Measurements from ENCODE around the gene SLC51B.
"Not testable (repeated sequence)": the region's sequence is repeated elsewhere in the genome, so short reads cannot be mapped to it uniquely, and the experiment has no call there.

The SLC51B gene

DNA sequence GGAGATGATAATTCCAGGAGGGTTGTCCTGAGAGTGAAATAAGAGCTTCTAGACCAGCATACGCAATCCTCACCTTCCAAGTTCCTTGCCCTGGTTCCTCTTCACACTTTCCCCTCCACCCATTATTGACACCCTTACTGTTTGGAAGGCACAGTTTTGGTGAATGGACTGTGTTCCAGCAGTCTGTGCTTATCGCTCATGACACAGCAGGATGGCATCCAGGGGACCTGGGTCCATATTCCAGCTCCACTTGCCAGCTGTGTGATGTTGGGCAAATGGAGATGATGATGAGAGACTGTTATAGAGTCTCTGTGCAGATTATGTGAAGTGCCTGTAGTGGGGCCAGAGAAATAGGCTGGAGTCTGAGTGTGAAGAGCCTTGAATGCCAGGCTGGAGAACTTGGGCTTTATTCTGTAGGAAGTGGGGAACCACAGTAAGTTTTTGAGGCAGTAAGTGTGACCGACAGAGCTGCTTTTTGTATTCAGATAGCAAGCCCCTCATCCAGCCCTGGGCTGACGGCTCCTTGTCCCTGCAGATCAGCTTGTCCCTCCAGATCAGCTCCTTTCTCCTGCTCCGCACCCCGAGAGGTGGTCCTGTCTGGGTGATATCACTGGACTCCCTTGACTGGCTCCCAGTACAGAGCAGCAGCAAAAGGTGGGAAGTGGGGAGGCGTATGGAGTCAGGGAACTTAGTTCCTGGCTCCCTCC is 39.5 kb downstream of the SLC51B start:
- no peak for DNase-seq (ENCODE audit: low spot score)

DNA sequence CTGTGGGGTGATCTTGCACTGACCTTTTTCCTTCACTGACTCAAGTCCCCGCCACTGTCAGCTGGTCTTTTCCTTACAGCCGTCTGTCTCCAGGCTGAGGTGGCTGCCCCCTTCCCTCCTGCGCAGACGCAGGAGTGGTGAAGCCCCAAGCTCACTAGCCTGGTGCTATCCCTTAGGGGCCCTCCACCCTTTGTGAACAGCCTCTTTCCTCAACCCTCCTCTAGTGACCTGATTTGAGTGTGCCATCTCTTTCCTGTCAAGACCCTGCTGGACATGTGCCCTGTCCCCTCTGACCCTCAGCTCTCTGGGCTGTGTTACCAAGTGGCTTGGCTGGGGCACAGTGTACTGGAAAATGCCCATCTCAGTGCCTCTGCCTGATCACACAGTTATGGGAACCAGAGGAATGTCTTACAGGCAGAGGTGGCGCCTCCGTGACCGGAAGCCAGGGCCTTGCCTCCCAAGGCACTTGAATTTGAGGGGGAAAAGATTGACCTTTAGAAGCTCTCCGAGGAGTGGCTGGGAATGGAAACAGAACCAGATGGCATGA is 40.1 kb downstream of the SLC51B start:
- no peak for DNase-seq (ENCODE audit: low spot score)

DNA sequence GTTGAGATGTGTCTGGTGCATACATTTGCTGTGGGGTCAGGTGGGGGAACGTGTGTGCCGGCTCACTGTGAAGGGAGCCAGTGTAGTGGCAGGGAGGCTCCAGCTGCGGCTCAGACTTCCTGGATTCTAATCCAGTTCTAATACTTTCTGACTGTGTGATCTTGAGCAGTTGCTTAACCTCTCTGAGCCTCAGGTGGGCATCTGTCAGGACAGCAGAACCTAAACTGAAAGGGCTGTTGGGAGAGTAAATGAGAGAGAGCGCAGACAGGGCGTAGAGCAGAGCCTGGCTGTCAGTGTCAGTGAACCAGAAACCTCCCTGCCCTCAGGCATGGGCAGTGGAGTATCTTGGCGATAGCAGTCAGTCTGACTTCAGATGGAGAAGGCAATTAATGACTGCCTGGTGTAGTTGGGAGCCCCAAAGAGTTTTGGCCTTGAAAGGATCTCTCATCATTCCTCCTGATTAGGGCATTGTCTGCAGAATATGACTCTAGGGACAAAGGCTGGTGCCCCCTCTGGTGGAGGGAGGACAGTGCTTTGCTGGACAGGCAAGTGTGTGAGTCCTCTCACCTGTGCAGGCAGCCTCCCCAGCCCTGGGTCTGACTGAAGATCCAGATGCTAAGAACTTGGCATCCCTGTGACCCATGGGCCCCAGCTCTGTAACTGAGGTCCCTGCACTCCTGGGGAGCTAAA is 40.9 kb downstream of the SLC51B start:
- no peak for DNase-seq (ENCODE audit: low spot score)

DNA sequence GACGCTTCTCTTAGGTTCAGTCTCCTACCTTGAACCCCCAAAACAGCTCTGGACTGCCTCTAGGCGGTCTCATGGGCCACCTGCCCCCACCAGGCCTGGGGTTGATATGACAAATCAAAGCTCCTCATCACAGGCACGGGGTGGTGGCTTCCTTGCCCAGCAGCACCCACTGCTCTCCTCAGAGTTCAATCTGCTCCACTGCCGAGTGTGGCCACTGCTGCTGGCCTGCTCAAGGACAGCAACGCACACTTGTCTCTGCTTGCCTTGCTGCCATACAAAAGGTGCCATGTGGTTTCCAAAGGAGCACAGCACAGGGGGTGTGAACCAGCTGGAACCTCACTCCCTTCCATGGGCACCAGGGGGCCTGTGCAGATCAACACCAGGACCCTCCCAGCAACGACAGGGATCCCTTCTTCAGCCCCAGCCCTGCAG is 41.5 kb downstream of the SLC51B start:
- peak; percentile 24 for DNase-seq (ENCODE audit: low spot score)

DNA sequence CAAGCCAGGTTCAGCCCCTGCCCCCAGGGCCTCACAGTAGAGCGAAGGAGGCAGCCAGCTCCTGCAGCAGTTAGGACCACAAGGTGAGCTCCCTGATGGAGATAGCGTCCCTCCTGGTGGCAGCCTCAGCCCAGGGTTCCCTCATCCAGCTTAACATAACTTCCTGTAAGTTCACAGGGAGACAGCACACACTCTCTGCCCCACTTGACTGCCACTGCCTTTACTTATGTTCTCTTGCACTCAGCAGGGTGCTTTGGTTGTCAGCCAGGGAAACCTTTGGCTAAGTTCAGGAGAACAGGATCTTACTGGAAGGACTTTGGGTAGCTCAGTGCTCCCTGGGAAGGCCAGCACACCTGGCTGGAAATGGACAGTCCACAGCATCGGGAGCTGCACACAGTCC is 42.2 kb downstream of the SLC51B start:
- DNase-seq (ENCODE audit: low spot score), result no peak

DNA sequence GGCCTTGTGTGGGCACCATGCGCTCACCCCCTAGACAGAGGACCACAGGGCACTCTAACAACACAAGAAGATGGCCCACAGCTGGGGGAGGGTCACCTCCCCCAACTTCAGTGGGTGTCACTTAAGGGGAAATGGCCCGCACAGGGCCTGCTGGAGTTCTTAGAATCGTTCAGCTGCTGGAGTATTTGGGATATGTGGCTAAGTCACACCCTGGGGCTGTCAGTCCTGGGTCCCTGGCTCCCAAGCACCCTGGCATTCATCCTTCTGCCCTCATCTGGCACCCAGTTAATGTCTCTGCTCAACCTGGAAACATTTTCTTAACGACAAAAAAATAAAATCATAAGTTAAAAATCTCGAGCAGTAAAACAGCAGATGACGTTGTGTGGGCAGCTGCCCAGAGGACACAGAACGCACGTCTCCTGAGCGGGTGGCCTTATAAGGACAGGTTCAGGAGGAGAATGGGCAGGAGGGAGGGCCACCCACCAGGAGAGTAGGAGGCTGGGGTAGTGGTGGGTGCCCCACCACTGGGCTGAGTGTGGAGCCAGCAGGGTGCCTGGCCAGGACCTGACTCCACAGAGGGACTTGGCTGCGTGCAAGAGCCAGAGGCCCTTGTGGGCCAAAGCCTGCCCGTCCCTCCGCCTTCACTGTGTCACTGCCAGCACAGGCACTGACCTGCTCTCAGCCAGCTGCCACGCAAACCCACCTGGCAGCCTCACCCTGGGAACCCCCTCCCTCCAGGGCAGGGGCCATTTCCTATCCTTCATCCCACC is 42.9 kb downstream of the SLC51B start:
- no peak for DNase-seq (ENCODE audit: low spot score)

DNA sequence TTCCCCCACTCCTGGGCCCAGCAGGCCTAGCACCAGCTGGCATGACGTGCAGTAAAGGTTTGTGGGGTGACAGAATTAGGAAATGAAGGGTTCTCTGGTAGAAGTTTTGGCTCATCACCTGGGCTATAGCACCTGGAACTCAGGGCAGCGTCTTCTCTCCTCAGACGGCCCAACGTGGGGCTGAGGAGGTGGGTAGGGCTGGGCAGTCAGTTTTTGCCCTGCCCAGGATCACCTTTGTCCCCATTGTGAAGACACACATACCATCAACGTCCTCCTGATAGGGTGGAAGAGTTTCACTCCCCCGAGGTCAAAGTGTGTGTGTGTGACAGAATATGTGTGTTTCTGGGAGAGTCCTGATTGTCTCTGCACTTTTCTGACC is 43.4 kb downstream of the SLC51B start:
- no peak for DNase-seq (ENCODE audit: low spot score)

DNA sequence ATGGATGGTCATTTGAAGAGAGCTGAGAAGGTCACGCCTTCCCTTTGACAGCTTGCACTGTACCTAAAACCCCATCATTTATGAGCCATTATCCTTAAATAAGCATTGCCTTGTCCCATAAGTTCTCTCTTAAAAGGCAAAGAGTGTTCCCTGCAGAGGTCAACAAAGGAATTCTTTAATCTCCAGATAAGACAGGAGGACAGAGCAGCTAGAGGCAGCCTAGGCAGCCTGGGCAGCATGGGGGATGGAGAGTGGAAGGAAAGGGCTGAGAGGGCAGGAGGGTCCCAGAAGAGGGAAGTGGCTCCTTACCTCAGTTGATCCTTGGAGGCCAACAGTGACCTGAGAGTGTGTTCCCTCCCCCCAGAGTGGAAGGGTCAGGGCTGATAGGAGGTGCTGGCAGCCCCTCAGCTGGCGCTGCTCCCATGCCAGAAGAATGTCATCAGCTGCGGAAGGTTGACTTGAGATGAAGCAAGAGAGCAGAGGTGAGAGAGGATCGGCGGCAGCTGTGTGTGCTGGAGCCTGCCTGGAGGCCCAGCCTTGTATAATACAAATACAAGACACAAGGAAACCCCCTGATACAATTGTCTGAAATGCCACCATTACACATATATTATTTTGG is 44.1 kb downstream of the SLC51B start:
- no peak for DNase-seq (ENCODE audit: low spot score)

DNA sequence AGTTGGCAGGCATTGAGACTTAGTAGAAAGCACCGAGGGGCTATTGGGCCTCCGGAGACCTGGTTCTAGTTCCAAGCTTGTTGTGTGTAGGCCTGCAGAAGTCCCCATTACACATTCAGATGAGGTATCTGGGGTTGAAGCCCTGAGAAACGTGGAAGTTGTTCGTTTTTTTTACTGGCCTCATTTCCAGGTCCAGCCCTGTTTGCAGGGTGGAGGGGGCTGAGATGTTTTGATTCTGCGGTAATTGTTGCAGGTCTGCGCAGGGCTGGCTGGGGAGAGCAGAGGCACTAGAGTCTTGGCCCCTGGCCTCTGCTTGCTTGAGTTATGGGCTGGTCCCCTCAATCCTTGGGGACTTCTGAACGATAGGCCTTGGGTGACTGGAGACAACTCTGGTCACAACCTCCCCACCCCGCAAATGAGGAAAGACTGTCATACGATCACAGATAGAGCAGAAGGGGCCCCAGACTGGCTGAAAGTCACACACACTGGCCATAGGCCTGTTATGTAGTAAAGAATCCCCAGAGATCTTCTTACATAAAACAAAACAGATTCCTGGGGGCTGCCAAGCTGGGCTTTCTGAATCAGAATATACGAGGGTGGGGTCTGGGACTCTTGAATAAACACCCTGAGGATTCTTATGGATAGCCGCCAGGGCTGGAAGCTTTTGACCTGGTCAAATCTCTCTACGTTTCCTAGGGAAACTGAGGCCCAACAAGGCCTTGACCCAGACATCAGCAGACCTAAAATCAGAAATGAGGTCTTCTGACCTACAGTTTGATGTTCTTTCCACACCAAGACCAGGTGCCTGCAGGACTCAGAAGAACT is 47.0 kb downstream of the SLC51B start:
- DNase-seq (ENCODE audit: low spot score), result no peak

DNA sequence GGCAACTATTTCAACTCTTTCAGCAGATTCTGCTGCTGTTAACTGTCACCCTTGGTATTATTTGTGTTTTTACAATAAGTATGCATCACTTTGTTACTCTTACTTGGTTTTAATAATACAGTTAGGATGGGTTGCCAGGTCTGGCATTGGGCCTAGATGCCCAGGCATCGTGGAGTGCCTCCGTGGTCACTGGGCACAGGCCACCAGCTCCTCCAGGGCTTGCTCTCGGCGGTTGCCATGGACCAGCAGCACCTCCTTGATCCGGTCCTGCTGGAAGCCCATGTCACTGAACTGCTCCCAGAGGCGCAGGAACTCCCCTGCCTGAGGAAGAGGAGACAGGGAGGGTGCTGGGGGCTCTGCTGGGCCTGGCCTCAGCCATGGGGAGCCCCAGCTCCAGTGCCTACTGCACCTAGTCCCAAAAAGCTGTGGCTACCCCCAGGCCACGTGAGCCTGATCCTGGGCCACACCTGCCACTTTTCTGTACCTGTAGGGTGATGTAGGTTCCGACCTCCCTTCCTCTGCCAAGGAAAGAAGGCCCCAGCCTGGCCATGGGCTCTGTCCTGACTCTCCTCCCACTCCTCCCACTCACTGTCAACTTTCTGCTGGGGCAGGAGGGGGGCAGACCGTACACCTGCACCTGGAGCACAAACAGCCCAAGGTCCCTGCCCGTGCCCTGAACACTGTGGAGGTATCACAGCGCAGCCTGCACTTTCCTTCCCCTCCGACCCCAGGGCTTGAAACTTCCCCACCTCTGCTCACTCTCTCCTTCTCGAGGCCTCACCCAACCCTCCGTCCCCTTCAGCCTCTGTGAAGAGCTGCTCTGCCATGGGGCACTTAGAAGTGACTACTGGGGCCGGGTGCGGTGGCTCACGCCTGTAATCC is 48.0 kb downstream of the SLC51B start:
- DNase-seq (ENCODE audit: low spot score), result no peak

DNA sequence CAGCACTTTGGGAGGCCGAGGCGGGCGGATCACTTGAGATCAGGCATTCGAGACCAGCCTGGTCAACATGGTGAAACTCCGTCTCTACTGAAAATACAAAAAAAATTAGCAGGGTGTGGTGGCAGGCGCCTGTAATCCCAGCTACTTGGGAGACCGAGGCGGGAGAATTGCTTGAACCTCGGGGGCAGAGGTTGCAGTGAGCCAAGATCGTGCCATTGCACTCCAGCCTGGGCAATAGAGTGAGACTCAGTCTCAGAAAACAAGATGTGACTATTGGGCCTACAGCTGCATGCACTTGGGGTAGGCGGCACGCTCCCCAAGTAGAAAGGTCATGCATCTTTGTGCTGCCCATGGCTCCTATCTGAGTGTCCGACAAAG is 48.6 kb downstream of the SLC51B start:
- DNase-seq (ENCODE audit: low spot score), result not testable (repeated sequence)

DNA sequence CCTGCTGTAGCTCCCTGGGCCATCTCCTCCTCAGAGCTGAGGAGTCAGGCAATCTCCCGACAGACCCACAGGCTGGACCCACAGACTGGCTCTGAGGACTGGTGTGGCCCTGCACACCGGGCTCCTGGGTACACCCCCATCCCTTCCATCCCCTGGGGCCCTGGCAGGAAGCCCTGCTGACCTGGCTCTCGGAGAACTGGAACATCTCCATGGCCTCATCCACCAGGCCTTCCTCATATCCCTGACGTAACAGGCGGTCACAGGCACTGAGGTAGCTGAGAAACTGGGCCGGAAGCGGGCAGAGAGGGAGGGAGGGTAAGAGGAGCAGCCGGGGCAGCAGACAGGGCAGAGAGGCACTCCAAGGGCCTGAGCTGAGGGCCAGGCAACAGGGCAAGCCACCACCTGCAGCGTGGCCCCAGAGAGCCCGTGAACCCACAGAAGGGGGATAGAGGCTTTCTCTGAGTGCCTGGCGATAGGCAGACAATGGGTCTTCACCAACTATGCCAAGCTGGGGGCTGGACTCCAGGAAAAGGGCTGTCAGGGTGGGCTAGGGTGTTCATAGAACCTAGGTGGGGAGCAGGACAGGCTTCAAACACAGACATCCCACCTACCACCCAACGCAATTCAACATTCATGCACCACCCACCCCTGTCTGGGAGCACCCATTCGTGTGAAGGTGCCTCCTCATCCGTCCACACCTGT is 49.3 kb downstream of the SLC51B start:
- DNase-seq (ENCODE audit: low spot score), result no peak

DNA sequence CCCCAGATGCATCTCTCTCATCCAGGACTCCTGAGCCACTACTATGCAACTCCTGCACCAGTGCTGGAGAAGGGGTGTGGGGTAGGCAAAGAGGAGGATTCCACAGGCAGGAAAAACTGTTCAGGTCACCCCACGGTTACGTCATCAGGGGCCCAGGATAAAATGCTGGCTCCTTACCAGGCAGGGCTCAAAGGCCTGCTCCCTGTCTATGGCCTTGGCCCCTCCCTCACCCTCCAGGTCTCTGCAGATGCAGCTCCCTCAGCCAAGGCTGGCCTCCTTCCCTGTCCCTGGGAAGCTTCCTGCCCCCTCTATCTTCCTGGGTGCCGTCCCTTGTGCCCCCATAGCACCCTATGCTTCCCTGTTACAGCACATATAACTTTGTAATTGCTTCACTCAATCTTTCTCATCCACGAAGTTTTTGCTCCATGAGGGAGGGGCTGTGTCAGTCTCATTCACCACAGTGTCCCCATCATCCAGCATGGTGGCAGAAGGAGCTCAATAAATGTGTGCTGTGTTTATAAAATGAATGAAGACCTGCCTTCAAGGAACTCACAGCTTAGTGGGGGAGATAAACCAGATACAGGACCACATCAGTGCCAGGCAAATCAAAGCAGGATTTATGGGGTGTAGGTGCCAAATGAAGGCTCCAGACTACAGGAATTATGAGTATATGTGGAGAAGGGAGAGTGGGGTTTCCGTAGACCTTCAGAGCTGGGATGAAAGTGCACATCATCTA is 50.0 kb downstream of the SLC51B start:
- no peak for DNase-seq (ENCODE audit: low spot score)

DNA sequence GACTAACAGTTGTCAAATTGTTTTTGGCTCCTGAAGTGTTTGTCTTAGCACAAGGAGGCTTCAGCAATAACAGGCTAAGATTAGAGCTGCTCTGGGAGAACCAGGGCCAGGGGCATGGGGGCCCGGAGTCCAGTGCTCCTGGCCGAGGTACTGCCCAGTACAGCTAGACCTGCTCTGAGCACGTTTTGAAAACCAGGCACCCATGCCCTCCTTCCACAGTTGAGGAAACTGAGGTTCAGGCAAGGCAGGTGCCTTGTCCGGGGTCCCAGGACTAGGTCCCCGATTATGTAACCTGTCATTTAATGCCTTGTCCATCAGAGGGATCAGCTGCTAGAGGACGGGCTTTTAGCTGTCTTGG is 50.5 kb downstream of the SLC51B start:
- no peak for DNase-seq (ENCODE audit: low spot score)

DNA sequence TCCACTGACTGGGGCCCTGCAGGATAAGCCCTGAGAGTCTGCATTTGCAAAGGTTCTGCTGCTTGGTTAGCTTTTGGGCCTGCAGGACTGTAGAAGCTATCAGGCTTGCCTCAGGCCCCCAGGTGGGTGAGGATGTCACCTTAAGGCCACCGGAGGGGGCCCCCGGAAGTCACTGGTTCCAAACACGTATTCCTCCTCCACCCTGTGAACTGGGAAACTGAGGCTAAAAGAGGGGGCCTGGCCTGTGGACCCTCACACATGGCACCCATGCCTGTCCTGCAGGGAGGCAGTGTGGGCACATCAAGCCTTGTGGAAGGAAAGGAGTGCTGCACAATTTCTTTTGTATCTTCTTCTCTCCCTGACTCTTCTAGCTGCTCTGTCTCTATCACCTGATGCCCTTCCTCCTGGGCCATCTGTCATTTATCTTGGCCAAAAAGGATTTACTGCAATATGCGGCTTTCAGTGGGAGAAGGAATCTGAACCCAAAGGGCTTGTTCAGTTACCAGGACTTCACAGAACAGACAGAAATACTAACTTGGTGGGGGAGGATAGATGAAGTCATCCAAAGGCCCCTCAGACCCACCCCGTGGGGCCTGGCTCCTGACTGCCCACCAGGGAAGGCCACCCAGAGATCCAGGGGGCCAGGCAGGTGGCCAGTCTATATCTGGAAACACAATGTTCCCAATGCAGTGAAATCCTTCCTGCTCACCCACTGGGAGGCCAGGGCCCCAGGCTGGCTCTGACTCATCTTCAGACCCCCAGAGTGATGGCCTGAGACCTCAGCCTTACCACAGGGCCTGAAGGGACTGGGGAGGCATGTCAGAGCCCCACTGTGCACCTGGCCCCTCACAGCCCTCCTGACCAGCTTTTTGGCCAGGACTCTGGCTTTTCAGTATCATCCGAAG is 51.5 kb downstream of the SLC51B start:
- no peak for DNase-seq (ENCODE audit: low spot score)

DNA sequence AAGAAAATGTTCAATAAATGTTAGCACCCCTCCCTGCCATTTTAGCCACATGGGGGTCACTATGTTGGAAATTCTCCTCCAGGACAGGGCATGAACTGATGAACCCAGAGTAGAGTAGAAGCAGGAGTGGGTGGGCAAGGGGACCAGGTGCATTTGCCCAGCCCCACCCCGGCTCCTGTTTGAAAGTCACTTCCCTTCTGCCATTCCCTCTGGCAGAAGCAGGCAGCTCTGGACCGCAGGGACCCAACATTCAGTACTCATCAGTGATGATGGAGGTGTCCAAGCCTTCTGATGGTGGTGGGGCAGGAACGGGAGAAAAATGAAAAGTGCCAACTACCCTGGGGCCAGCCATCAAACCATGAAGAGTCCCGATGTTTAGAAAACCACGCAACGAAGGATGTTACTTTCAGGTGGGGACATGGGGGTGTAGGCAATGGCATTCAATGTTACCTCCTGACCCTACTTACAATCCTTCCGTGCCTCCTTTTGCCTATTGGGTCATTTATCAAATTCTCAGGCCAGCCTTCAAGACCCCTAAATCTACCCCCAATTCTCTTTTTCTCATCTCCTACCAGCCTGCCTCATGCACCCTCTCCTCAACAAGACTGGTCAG is 52.6 kb downstream of the SLC51B start:
- no peak for DNase-seq (ENCODE audit: low spot score)

DNA sequence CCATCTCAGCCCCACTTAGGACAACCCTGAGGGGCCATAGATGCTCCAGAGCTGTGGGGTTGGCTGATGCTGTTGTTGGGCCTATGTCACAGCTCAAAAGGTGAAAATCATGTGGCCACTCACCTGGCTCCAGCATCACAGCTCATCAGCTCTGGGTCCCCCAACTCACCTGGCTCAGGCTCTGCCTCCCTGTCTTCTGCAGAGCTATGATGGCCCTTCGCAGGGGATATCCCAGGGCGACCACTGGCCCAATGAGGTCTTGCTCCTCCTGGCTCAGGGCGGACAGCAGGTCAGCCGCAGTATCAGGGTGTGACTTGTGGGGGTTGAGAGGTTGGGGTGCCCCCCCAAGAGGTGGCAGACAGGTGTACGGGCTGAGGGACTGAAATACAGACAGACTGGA is 54.1 kb downstream of the SLC51B start:
- DNase-seq (ENCODE audit: low spot score), result no peak

DNA sequence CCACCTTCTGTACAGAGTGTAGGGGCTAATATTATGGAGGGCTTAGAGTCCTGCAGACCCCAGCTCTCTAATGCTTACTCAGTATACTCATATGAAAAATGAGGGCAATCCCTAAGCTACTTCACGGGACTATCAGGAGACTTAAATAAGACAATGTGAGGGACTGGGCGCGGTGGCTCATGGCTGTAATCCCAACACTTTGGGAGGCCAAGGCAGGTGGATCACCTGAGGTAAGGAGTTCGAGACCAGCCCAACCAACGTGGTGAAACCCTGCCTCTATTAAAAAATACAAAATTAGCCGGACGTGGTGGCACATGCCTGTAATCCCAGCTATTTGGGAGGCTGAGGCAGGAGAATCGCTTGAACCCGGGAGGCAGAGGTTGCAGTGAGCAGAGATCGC is 54.6 kb downstream of the SLC51B start:
- DNase-seq (ENCODE audit: low spot score), result not testable (repeated sequence)
